GM19099 (cell line): ENCODE data around the gene HUWE1.

Experiments
- POLR2A ChIP-seq: IDR thresholded peaks from 3 replicates; pipeline ENCODE4 v1.6.1; 2011; ENCODE audit warnings: low read depth; ENCODE audit not compliant: insufficient read length; ENCODE audit errors: extremely low read depth

Gene HUWE1

GRCh38 chrX:53659039-53659438, 27.5 kb downstream of the HUWE1 start:
- no peak for TF ChIP-seq POLR2A

DNA sequence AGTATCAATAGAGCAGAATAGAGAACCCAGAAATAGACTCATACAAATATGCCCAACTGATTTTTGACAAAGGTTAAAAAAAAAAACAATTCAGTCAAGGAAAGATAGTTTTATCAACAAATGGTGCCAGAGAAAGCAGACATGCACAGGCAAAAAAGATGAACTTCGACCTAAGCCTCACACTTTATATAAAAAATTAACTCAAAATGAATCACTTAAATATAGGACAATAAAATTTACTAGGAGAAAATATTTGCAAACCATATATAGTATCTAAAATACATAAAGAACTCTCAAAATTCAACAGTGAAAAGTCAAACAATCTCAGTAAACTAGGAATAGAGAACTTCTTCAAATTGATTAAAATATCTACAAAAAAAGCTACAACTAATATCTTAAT, 29.7 kb downstream of the HUWE1 start:
- no peak for TF ChIP-seq POLR2A

GRCh38 chrX:53654376-53654775, 32.1 kb downstream of the HUWE1 start:
- no peak for TF ChIP-seq POLR2A

- no peak for TF ChIP-seq POLR2A
Observed at GRCh38 chrX:53644751-53645150, 41.8 kb downstream of the HUWE1 start.

GRCh38 chrX:53642337-53642736, 44.2 kb downstream of the HUWE1 start:
- no peak for TF ChIP-seq POLR2A

DNA sequence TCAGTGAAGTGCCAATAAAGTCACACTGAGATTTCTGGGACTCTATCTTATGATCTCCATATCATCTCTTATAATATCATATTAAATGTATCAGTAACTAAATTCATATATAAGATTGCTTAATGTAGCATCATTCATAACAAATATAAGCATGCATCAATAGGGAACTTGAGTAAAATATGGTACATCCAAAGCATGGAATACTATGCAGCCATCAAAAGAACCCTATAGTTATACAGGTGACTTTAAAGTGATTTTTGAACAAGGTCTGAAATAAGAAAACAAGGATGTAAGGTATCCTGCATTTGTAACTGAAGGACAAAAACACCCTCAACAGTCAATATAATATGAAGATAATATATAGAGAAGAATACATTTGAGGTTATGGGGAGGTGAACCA, 47.3 kb downstream of the HUWE1 start:
- no peak for TF ChIP-seq POLR2A

GRCh38 chrX:53637479-53637878, 49.0 kb downstream of the HUWE1 start:
- no peak for TF ChIP-seq POLR2A

DNA sequence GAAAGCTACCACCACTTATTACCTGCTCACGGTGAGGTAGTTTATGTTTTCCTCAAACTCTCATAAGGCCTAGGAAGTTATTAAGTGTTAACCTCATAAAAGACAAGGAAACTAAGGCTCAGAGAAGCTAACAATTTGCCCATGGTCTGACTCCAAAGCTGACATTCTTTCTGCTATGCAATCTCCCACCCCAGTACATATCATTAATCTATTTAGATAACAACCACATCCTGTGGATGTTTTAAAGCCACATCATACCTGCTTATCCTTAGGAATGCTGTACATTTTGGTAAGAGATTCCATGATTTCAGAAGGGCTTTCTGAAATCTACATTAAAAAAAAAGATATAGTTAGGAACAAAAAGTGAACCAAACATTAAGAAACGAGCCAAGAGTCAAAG, 55.4 kb downstream of the HUWE1 start:
- no peak for TF ChIP-seq POLR2A

DNA sequence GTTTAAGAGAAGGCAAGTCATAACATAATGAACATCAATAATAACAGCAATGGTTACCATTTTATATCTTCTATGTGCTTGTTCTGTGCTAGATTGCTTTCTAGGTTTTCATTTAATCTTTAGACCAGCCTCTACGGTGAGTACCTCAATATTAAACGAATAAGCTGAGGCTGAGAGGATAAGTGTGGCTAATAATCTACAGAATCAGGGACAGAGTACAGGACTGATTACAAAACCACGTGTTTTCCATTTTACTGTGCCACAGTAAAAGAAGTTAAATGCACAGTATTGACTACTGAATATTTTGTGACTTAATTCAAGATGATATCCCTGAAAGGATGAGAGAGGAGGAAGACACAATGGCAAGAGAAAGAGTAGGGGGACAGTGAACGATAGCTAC, 56.3 kb downstream of the HUWE1 start:
- TF ChIP-seq POLR2A, result no peak

GRCh38 chrX:53622431-53622830, 64.1 kb downstream of the HUWE1 start:
- TF ChIP-seq POLR2A, result no peak

DNA sequence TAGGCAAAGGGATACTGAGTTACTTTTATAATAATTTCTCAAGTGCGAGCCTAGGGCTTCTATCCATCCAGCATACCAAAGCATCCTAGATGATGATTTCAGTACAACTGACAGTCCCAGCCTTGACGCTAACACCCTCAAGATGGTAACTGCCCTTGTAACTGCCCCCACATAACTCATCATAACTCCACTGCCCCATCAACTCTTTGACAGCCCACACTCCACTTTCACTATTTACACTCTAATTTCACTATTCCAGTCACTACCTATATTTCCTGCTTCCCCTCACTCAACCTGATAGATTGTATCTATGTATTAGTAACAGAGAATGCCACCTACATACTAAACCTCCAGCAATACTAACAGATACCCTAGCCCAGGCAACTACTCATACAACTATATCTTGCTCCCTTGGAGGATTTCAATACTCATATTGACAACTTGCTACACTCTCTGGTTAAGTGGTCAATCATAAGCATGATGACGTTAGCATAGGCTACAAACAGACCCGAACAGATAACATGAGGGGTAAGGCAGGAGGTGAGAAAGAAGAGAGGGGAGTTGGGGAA, 65.0 kb downstream of the HUWE1 start:
- TF ChIP-seq POLR2A, result no peak

DNA sequence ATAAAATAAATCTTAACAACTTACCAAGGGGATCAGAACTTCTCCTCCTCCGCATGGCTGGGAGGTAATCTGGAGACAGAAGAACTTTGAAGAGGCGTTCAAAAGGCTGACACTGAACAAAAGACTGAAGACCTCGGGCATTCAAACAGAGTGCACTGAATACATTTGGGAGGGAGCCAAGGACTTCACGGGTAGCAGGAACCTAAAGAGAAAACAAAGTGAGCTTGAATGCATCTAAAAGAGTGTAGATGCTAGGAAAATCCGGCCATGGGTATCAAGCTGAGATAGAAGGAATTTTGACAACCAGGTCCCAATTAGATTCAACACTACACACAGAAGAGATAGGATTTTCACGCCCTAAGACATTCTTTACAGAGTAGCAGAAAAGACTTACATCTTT, 69.6 kb downstream of the HUWE1 start:
- TF ChIP-seq POLR2A, result no peak

DNA sequence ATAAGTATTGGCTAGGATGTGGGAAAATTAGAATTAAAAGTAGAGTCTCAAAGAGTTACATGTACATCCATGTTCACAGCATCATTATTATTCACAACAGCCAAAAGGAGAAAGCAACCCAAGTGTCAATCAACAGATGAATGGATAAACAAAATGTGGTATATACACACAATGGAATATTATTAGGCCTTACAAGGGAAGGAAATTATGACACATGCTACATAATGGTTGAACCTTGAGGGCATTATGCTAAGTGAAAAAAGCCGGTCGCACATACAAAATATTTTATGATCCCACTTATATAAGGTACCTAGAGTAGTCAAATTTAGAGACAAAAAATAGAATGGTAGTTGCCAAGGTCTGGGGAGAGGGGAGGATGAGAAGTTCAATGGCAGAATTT, 80.1 kb downstream of the HUWE1 start:
- no peak for TF ChIP-seq POLR2A

GRCh38 chrX:53605004-53605403, 81.5 kb downstream of the HUWE1 start:
- TF ChIP-seq POLR2A, result no peak

GRCh38 chrX:53599781-53600396, 86.6 kb downstream of the HUWE1 start:
- no peak for TF ChIP-seq POLR2A

- no peak for TF ChIP-seq POLR2A
Observed at GRCh38 chrX:53598169-53598568, 88.3 kb downstream of the HUWE1 start.

GRCh38 chrX:53595266-53595810, 91.2 kb downstream of the HUWE1 start:
- no peak for TF ChIP-seq POLR2A
